Right lobe of liver (tissue), 4 donors: ENCODE results near the gene PGAM5.

Source experiments
- CTCF ChIP-seq, 4 donors: fragments of 200-600 bp in 3 of 4; fragments of 450-650 bp in 1 of 4; IDR thresholded peaks; one replicate each; pipeline versions ENCODE4 v1.5.1 to v1.8.0; 2016 to 2022; ENCODE audit warnings: antibody characterized with exemption in 4 of 4, mild to moderate bottlenecking in 2 of 4
- POLR2A ChIP-seq: fragments of 450-650 bp; IDR thresholded peaks from one replicate; pipeline ENCODE4 v1.6.1; 2017; ENCODE audit warnings: antibody characterized with exemption, mild to moderate bottlenecking
- donor health status: DM: no; HTN: no; CAD: no.
- donor health status: DM: no; HTN: no; CAD: no.
- donor health status: DM: no; HTN: yes; CAD: no.

GRCh38 chr12:132689227-132689626 is 21.4 kb upstream of the PGAM5 start:
- TF ChIP-seq CTCF (IDR thresholded peaks at IDR 0.05) (no peak), POLR2A (no peak)
